AG09309 (cell line): ENCODE results near the gene CRAT.
"Not testable (repeated sequence)": the region's sequence is repeated elsewhere in the genome, so short reads cannot be mapped to it uniquely, and the experiment has no call there.

Experiments
- DNase-seq: peaks from one replicate; pipeline ENCODE4 v3.0.0-alpha.2; 2010; ENCODE audit warnings: low read depth
- H3K4me3 ChIP-seq: 2 replicates; pipeline ENCODE4 v1.5.1; 2011; ENCODE audit warnings: mild to moderate bottlenecking, low read depth, low read length, moderate library complexity; ENCODE audit not compliant: control insufficient read depth
- CTCF ChIP-seq: IDR thresholded peaks from 2 replicates; pipeline ENCODE4 v1.5.1; 2011; ENCODE audit warnings: mild to moderate bottlenecking, low read depth, low read length, inconsistent platforms; ENCODE audit not compliant: insufficient read depth, control insufficient read depth; ENCODE audit errors: missing control alignments

The CRAT gene

GRCh38 chr9:129130791-129131190 is 20.2 kb upstream of the CRAT start:
- no peak for DNase-seq
- no peak overlapping the region for H3K4me3 ChIP-seq
- TF ChIP-seq CTCF = no peak

GRCh38 chr9:129130271-129130670 is 19.7 kb upstream of the CRAT start:
- DNase-seq, H3K4me3 ChIP-seq: not testable (repeated sequence)

- DNase-seq = no peak
- no peak for TF ChIP-seq CTCF
- H3K4me3 ChIP-seq = no peak overlapping the region
Measured at GRCh38 chr9:129128689-129129088, 18.1 kb upstream of the CRAT start.

- no peak for TF ChIP-seq CTCF
- H3K4me3 ChIP-seq = no peak overlapping the region
- no peak for DNase-seq
Measured at GRCh38 chr9:129126749-129127618, 16.4 kb upstream of the CRAT start.

GRCh38 chr9:129125478-129125877 is 14.9 kb upstream of the CRAT start:
- TF ChIP-seq CTCF = no peak
- no peak overlapping the region for H3K4me3 ChIP-seq
- peak; percentile 73 for DNase-seq

- DNase-seq = no peak
- H3K4me3 ChIP-seq = no peak overlapping the region
- no peak for TF ChIP-seq CTCF
Measured at GRCh38 chr9:129124506-129125069, 14.0 kb upstream of the CRAT start.

GRCh38 chr9:129122976-129123375 is 12.4 kb upstream of the CRAT start:
- H3K4me3 ChIP-seq, DNase-seq: not testable (repeated sequence)
